SU-DHL-6 (cell line): ENCODE results near the gene RPRD1B.

ENCODE experiments used
- H2AFZ ChIP-seq: fragments of 200-600 bp; sonication (generic); 2 replicates; pipeline ENCODE4 v1.6.1; 2014; ENCODE audit warnings: low read depth, mild to moderate bottlenecking, moderate library complexity, mixed read lengths, antibody characterized with exemption, low read length; ENCODE audit not compliant: severe bottlenecking
- H3F3A ChIP-seq: fragments of 200-600 bp; shearing (Covaris generic); 2 replicates; pipeline ENCODE4 v1.6.0; 2016; ENCODE audit warnings: antibody characterized with exemption, mild to moderate bottlenecking; ENCODE audit not compliant: insufficient read depth
- H3K27ac ChIP-seq: fragments of 200-600 bp; sonication (generic); 2 replicates; pipeline ENCODE4 v1.5.1; 2016; ENCODE audit warnings: low read depth, mild to moderate bottlenecking, low read length, moderate library complexity, mixed read lengths
- H3K27me3 ChIP-seq: fragments of 200-600 bp; sonication (generic), shearing (Covaris generic); 2 replicates; pipeline ENCODE4 v1.6.0; 2014; ENCODE audit warnings: mild to moderate bottlenecking, low read length
- H3K36me3 ChIP-seq: fragments of 200-600 bp; sonication (generic); 2 replicates; pipeline ENCODE4 v1.6.1; 2014; ENCODE audit warnings: mild to moderate bottlenecking, low read length, mixed read lengths
- H3K4me2 ChIP-seq: fragments of 300-600, 200-600 bp; shearing (Covaris generic), sonication (generic); 2 replicates; pipeline ENCODE4 v1.6.0; 2014; ENCODE audit warnings: low read length, low read depth, mild to moderate bottlenecking; ENCODE audit not compliant: poor library complexity, severe bottlenecking
- H3K4me3 ChIP-seq: fragments of 200-600 bp; sonication (generic); 2 replicates; pipeline ENCODE4 v1.5.1; 2014; ENCODE audit warnings: antibody characterized with exemption, low read length, mild to moderate bottlenecking, mixed read lengths; ENCODE audit not compliant: insufficient read depth, poor library complexity, severe bottlenecking
- H3K79me2 ChIP-seq: fragments of 200-600 bp; sonication (generic); 2 replicates; pipeline ENCODE4 v1.6.1; 2014; ENCODE audit warnings: mild to moderate bottlenecking, low read length, moderate library complexity; ENCODE audit not compliant: insufficient read depth
- H3K9ac ChIP-seq: fragments of 200-600 bp; sonication (generic); 2 replicates; pipeline ENCODE4 v1.7.0; 2014; ENCODE audit warnings: mild to moderate bottlenecking, low read length
- H3K9me2 ChIP-seq: fragments of 200-600 bp; sonication (generic); replicated peaks from 2 replicates; pipeline ENCODE4 v1.6.1; 2014; ENCODE audit warnings: low read length; ENCODE audit not compliant: insufficient read depth
- H3K9me3 ChIP-seq: fragments of 200-600 bp; sonication (generic); 2 replicates; pipeline ENCODE4 v1.6.1; 2014; ENCODE audit warnings: low read length, mixed read lengths; ENCODE audit not compliant: insufficient read depth
- H4K20me1 ChIP-seq: fragments of 200-600 bp; sonication (generic); 2 replicates; pipeline ENCODE4 v1.6.1; 2014; ENCODE audit warnings: low read depth, mild to moderate bottlenecking, antibody characterized with exemption, low read length, moderate library complexity, mixed read lengths
- CTCF ChIP-seq: fragments of 200-600 bp; sonication (generic); IDR thresholded peaks from one replicate; pipeline ENCODE4 v1.5.1; 2017; ENCODE audit warnings: antibody characterized with exemption, mild to moderate bottlenecking, low read length, moderate library complexity; ENCODE audit not compliant: insufficient read depth, poor library complexity, severe bottlenecking
- EZH2phosphoT487 ChIP-seq: fragments of 200-600 bp; sonication (generic), shearing (Covaris generic); conservative IDR thresholded peaks from 2 replicates; pipeline ENCODE4 v1.6.1; 2018; ENCODE audit warnings: mild to moderate bottlenecking, antibody characterized with exemption, low read length, moderate library complexity, mixed read lengths

RPRD1B gene

GRCh38 chr20:38091441-38092216 lies 58.1 kb downstream of the RPRD1B start:
- Histone ChIP-seq H3K79me2 (no peaks in the 10 kb centered on the region), H3K9me2 (no peaks in the 10 kb centered on the region), H3K27ac (peak overlapping the region; percentile 49), H2AFZ (no peak overlapping the region), H3K9ac (no peak overlapping the region), H3K9me3 (no peaks in the 10 kb centered on the region), H3K36me3 (0 out of 2 replicates have a peak, but pooled peaks cover 2% of the 10 kb centered on the region), H3K27me3 (no peaks in the 10 kb centered on the region), H3K4me2 (peak overlapping the region; percentile 11), H3F3A (no peaks in the 10 kb centered on the region), H3K4me3 (no peak overlapping the region), H4K20me1 (no peaks in the 10 kb centered on the region)
- no peak for TF ChIP-seq EZH2phosphoT487
- TF ChIP-seq CTCF: no peak

DNA sequence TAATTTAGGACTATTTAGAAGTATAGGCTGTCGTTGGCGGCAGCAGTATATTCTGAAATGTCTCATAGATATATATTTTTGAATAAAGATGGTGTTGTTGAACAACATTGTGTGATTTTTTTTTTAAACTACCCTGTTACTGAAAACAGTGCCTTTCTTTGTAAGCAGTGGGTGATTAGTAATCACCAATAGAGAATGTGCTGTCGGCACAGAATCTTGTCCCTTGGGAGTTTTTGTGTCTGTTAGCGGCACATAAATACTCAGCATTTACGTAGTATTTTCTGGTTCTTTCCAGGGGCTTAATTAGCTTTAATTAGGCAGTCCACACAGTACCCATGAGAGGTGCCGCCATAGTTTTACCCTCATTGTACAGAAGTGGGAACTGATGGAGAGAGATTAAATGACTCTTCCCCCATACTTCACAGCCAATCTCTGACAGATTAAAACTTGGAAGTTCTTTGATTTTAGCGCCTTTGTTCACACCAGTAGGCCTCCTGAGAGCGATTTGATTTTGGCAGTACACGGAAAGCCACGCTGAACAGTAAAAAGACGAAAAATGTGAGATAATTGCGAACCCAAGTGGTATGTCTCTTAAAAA lies 58.8 kb downstream of the RPRD1B start:
- H3K79me2 ChIP-seq: no peaks in the 10 kb centered on the region
- H3K27me3 ChIP-seq: no peaks in the 10 kb centered on the region
- H3K9ac ChIP-seq: no peak overlapping the region
- TF ChIP-seq CTCF (no peak), EZH2phosphoT487 (no peak)
- no peaks in the 10 kb centered on the region for H3K9me2 ChIP-seq
- 0 out of 2 replicates have a peak, but pooled peaks cover 2% of the 10 kb centered on the region for H3K36me3 ChIP-seq
- no peak overlapping the region for H3K4me3 ChIP-seq
- H4K20me1 ChIP-seq: no peaks in the 10 kb centered on the region
- H2AFZ ChIP-seq: no peak overlapping the region
- H3K27ac ChIP-seq: peak overlapping the region; percentile 49; the same call in 1 of the 2 replicates
- H3F3A ChIP-seq: no peaks in the 10 kb centered on the region
- H3K4me2 ChIP-seq: peak overlapping the region; percentile 11
- no peaks in the 10 kb centered on the region for H3K9me3 ChIP-seq

DNA sequence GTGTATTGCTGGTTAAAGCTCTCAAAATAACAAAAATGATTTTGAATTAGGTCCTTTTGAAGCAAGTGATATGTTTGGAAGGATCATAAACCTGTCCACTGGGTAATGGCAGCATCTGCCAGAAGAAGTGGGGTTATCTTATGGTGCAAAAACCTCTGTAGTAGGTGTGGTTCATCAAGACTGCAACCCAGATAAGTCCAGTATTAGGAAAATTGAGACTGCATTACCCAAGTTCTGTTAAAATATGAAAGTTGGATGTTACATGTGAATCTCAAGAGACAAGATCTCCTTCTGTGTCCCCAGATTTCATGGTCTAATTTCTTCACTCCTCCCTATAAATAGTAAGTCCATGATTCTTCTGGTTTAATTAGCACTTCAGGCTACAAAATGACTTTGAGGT lies 59.4 kb downstream of the RPRD1B start:
- Histone ChIP-seq H3K4me2 (no peak overlapping the region), H3K9me2 (no peaks in the 10 kb centered on the region), H3K4me3 (no peak overlapping the region), H3K27ac (no peak overlapping the region), H3F3A (no peaks in the 10 kb centered on the region), H3K27me3 (no peaks in the 10 kb centered on the region), H2AFZ (no peak overlapping the region), H3K79me2 (no peaks in the 10 kb centered on the region), H3K9ac (no peak overlapping the region), H3K9me3 (no peaks in the 10 kb centered on the region), H4K20me1 (no peaks in the 10 kb centered on the region), H3K36me3 (0 out of 2 replicates have a peak, but pooled peaks cover 2% of the 10 kb centered on the region)
- no peak for TF ChIP-seq EZH2phosphoT487

DNA sequence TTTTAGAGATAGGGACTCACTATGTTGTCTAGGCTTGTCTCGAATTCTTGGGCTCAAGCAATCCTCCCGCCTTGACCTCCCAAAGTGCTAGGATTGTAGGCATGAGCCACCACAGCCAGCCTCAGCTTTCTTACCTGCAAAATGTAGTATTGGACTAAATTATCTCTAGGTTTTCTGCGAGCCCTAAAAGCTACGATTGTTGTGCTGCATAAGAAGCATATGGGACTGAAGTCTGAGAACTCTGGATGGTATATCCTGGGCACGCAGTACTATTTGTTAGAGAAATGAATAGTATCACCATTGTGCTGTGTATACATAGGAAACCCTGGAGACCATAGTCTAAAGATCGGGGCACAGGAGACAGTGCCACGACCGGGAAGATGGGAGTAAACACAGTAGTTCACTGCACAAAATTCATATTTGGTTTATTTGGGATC lies 60.1 kb downstream of the RPRD1B start:
- Histone ChIP-seq H4K20me1 (no peaks in the 10 kb centered on the region), H3K4me3 (no peak overlapping the region), H3K9me2 (no peaks in the 10 kb centered on the region), H3K27me3 (no peaks in the 10 kb centered on the region), H3K79me2 (no peaks in the 10 kb centered on the region), H3K36me3 (0 out of 2 replicates have a peak, but pooled peaks cover 2% of the 10 kb centered on the region), H3K9ac (0 out of 2 replicates have a peak overlapping the region, but pooled peaks have one; percentile 4), H3K4me2 (peak overlapping the region; percentile 31), H3F3A (no peaks in the 10 kb centered on the region), H2AFZ (no peak overlapping the region), H3K27ac (peak overlapping the region; percentile 43), H3K9me3 (no peaks in the 10 kb centered on the region)
- no peak for TF ChIP-seq CTCF
